B cell (primary cell): Measurements from ENCODE around the gene PPP6R3. TPM values are rescaled to one million over a fixed set of nuclear protein-coding genes. Genes with fewer than 3 reads are reported as not detected.

ENCODE experiments used
- ATAC-seq: fragments of 200-7000 bp; cut with Tn5 transposase; one replicate; pipeline ENCODE4 v1.10.0; 2021; ENCODE audit warnings: low read depth, mild to moderate bottlenecking, moderate number of reproducible peaks, moderate library complexity
- CTCF ChIA-PET: fragments of 350-600 bp; sonication (Branson Sonifier 250); formaldehyde crosslinking; loops from one replicate; lab custom pipeline; 2021; ENCODE audit warnings: antibody characterized with exemption, inconsistent platforms; lab: Charles Lee
- POLR2A ChIA-PET: fragments of 350-600 bp; sonication (Branson Sonifier 250); formaldehyde crosslinking; loops from one replicate; lab custom pipeline; 2021; ENCODE audit warnings: antibody characterized with exemption; lab: Charles Lee
- DNase-seq: peaks from one replicate; pipeline ENCODE4 v3.0.0; 2013
- H2AFZ ChIP-seq: 2 replicates; pipeline ENCODE4 v1.6.1; 2012; ENCODE audit warnings: mild to moderate bottlenecking, low read depth, low read length; ENCODE audit not compliant: insufficient read depth, poor library complexity, severe bottlenecking
- H3K27ac ChIP-seq, 2 donors: 1 replicate in 1 of 2; 2 replicates in 1 of 2; pipeline ENCODE4 v1.5.1; 2012 to 2013; ENCODE audit warnings: low read length in 2 of 2, mild to moderate bottlenecking in 2 of 2, moderate library complexity in 1 of 2
- H3K27me3 ChIP-seq, 4 experiments: fragments of 200-600 bp in 1 of 4; sonication (generic) in 1 of 4; replicated peaks in 1 of 4; 1 replicate in 2 of 4; 2 replicates in 2 of 4; pipeline versions ENCODE4 v1.6.1 to v1.7.0; 2013 to 2016; ENCODE audit warnings: low read length in 3 of 4, mild to moderate bottlenecking in 2 of 4, mixed read lengths in 1 of 4, moderate library complexity in 1 of 4; ENCODE audit not compliant: insufficient read depth in 4 of 4, control insufficient read depth in 3 of 4; ENCODE audit errors: control extremely low read depth in 1 of 4
- H3K36me3 ChIP-seq, 2 experiments: replicated peaks in 1 of 2; 1 replicate in 1 of 2; 2 replicates in 1 of 2; pipeline versions ENCODE4 v1.6.1 to v1.7.1; 2013; ENCODE audit warnings: low read length in 1 of 2; ENCODE audit not compliant: insufficient read depth in 2 of 2, control insufficient read depth in 1 of 2; ENCODE audit errors: control extremely low read depth in 1 of 2, extremely low read depth in 1 of 2
- H3K4me1 ChIP-seq, 2 donors: fragments of 200-600 bp in 1 of 2; sonication (generic) in 1 of 2; 1 replicate in 1 of 2; 2 replicates in 1 of 2; pipeline versions ENCODE4 v1.5.1 to v1.6.1; 2013 to 2017; ENCODE audit warnings: low read length in 2 of 2; ENCODE audit not compliant: control insufficient read depth in 2 of 2, insufficient read depth in 2 of 2
- H3K4me2 ChIP-seq: replicated peaks from 2 replicates; pipeline ENCODE3; 2012; ENCODE audit warnings: mild to moderate bottlenecking, low read depth, low read length; ENCODE audit not compliant: poor library complexity, severe bottlenecking
- H3K4me3 ChIP-seq, 5 experiments: fragments of 200-600 bp in 1 of 5; sonication (generic) in 1 of 5; 1 replicate in 3 of 5; 2 replicates in 2 of 5; pipeline versions ENCODE4 v1.5.1 to v1.7.0; 2011 to 2016; ENCODE audit warnings: low read length in 4 of 5, mild to moderate bottlenecking in 4 of 5, low read depth in 2 of 5, control low read depth in 1 of 5, moderate library complexity in 1 of 5; ENCODE audit not compliant: insufficient read depth in 1 of 5; ENCODE audit errors: control extremely low read depth in 1 of 5, extremely low read depth in 1 of 5
- H3K79me2 ChIP-seq: fragments of 200-600 bp; sonication (generic); one replicate; pipeline ENCODE4 v1.6.0; 2016; ENCODE audit warnings: low read length; ENCODE audit not compliant: control insufficient read depth, insufficient read depth
- H3K9ac ChIP-seq: fragments of 200-600 bp; sonication (generic); 2 replicates; pipeline ENCODE4 v1.6.1; 2017; ENCODE audit warnings: mild to moderate bottlenecking, low read length, moderate library complexity
- H3K9me3 ChIP-seq, 3 donors: one replicate each; pipeline versions ENCODE4 v1.6.1 to v1.7.1; 2013; ENCODE audit warnings: low read length in 2 of 3; ENCODE audit not compliant: control insufficient read depth in 2 of 3, insufficient read depth in 1 of 3; ENCODE audit errors: control extremely low read depth in 1 of 3
- H4K20me1 ChIP-seq: 2 replicates; pipeline ENCODE4 v1.6.0; 2012; ENCODE audit warnings: mild to moderate bottlenecking, low read length; ENCODE audit not compliant: insufficient read depth, control insufficient read depth, poor library complexity, severe bottlenecking
- H3K27ac Mint-ChIP-seq: one replicate; pipeline ENCODE4 v1.8.0; 2021; ENCODE audit warnings: mixed read lengths
- H3K27me3 Mint-ChIP-seq: one replicate; pipeline ENCODE4 v1.8.0; 2021; ENCODE audit warnings: mixed read lengths
- H3K4me1 Mint-ChIP-seq: one replicate; pipeline ENCODE4 v1.8.0; 2021; ENCODE audit warnings: mixed read lengths
- H3K4me3 Mint-ChIP-seq: one replicate; pipeline ENCODE4 v1.8.0; 2021; ENCODE audit warnings: mixed read lengths
- H3K9me3 Mint-ChIP-seq: one replicate; pipeline ENCODE4 v1.8.0; 2022; ENCODE audit warnings: mixed read lengths; ENCODE audit not compliant: insufficient read depth
- CTCF ChIP-seq: fragments of 200-600 bp; IDR thresholded peaks from one replicate; pipeline ENCODE4 v1.8.0; 2022; ENCODE audit warnings: antibody characterized with exemption, mild to moderate bottlenecking
- EZH2 ChIP-seq: IDR thresholded peaks from 2 replicates; pipeline ENCODE4 v1.6.1; 2012; ENCODE audit warnings: borderline replicate concordance, low read depth, mild to moderate bottlenecking, moderate library complexity, low read length; ENCODE audit not compliant: insufficient read depth, poor library complexity, severe bottlenecking
- whole genome bisulfite sequencing: methylation state at CpG from one replicate; pipeline ENCODE4 v1.1.5; 2013; ENCODE audit warnings: missing lambda C conversion rate; ENCODE audit not compliant: insufficient coverage; 5-methylcytosine and 5-hydroxymethylcytosine counted together
- intact Hi-C: fragments of 100-400 bp; cut with micrococcal nuclease; formaldehyde crosslinking; loops from one replicate; pipeline ENCODE4 v1.10.0; 2022
- polyA plus RNA-seq: library from polyadenylated mRNA; depleted of rRNA; stranded (reverse); fragments of >200 nt; gene quantifications from 2 replicates; pipeline ENCODE4 v1.2.3, GENCODE V29; 2012
- total RNA-seq, 2 donors: library from RNA; stranded (reverse); fragments of 120-200 nt in 1 of 2; gene quantifications; 1 replicate in 1 of 2; 2 replicates in 1 of 2; pipeline versions ENCODE4 v1.2.3 to v1.2.4, GENCODE V29; 2013 to 2022

PPP6R3 gene
- total and polyA plus RNA-seq, 2 donors (not counting 1 experiment from before 2014, with no cell fraction given): 48.5 to 159 TPM

- no peaks in the 10 kb centered on the region for H3K4me1 Mint-ChIP-seq
- no peaks in the 10 kb centered on the region for H3K27me3 Mint-ChIP-seq
- Histone ChIP-seq H3K4me2 (no peak overlapping the region), H3K9ac (no peak overlapping the region), H3K4me1 (no peaks in the 10 kb centered on the region), H3K36me3 (peaks cover 51 to 95% of the 10 kb centered on the region in 2 experiments), H3K79me2 (no peaks in the 10 kb centered on the region), H2AFZ (no peak overlapping the region), H3K9me3 (peaks cover 0 to 1% (median 0%) of the 10 kb centered on the region in 3 donors), H3K27ac (no peak overlapping the region), H3K4me3 (no peak overlapping the region), H3K27me3 (no peaks in the 10 kb centered on the region), H4K20me1 (peaks cover 15% of the 10 kb centered on the region)
- CTCF ChIA-PET: no interaction called here
- intact Hi-C loops: no loop called here
- H3K4me3 Mint-ChIP-seq: no peak overlapping the region
- H3K27ac Mint-ChIP-seq: no peak overlapping the region
- WGBS: 100% methylated on average over 2 of the region's 7 CpGs
- H3K9me3 Mint-ChIP-seq: no peaks in the 10 kb centered on the region
- TF ChIP-seq CTCF (no peak), EZH2 (no peak)
- ATAC-seq: no peak
- DNase-seq: no peak
- POLR2A ChIA-PET: no interaction called here
These were observed 140.6 kb downstream of the PPP6R3 start for GRCh38 chr11:68601147-68601546.

GRCh38 chr11:68609761-68610160 is 149.2 kb downstream of the PPP6R3 start:
- Mint-ChIP-seq H3K4me3 (no peak overlapping the region), H3K27me3 (no peaks in the 10 kb centered on the region), H3K9me3 (no peaks in the 10 kb centered on the region), H3K27ac (no peak overlapping the region), H3K4me1 (no peaks in the 10 kb centered on the region)
- Histone ChIP-seq H4K20me1 (no peaks in the 10 kb centered on the region), H3K9ac (no peak overlapping the region), H3K79me2 (no peaks in the 10 kb centered on the region), H3K9me3 (no peaks in the 10 kb centered on the region), H2AFZ (no peak overlapping the region), H3K27ac (no peak overlapping the region), H3K4me2 (no peak overlapping the region), H3K27me3 (no peaks in the 10 kb centered on the region), H3K4me3 (no peak overlapping the region), H3K4me1 (no peaks in the 10 kb centered on the region), H3K36me3 (peaks cover 10 to 94% of the 10 kb centered on the region in 2 experiments)
- CTCF ChIA-PET: interaction anchor here (1.6 kb wide), 1 partner anchor 234 kb away, joined by 14 read pairs; no protein-coding TSS in a partner anchor
- no peak for DNase-seq
- intact Hi-C loops: loop anchor here (10.0 kb wide), 1 partner anchor 235 kb away; the partner anchor contains the start of gene CPT1A
- POLR2A ChIA-PET: no interaction called here
- no peak for TF ChIP-seq CTCF
- TF ChIP-seq EZH2: no peak
- ATAC-seq: no peak
- 90% methylated on average over 6 of the region's 13 CpGs for WGBS
